Measurements from ENCODE around the gene BDH1. TPM values are rescaled to one million over a fixed set of nuclear protein-coding genes. Genes with fewer than 3 reads are reported as not detected.

Gene BDH1
- total and polyA plus RNA-seq, 2 of the 13 experiments (the other 11 are each of a cell fraction or from before 2014, with no cell fraction given): 21.2 to 71.9 TPM

- no peak for TF ChIP-seq MED8 (CRISPR knock-in tag; IDR thresholded peaks at IDR 0.05; ENCODE audit: insufficient replicate concordance)
- TF ChIP-seq ZSCAN22 (CRISPR knock-in tag; IDR thresholded peaks at IDR 0.05): no peak
- TF ChIP-seq ZSCAN21 (CRISPR knock-in tag; IDR thresholded peaks at IDR 0.05; ENCODE audit: borderline replicate concordance): no peak
- TF ChIP-seq PLSCR1 (CRISPR knock-in tag; IDR thresholded peaks at IDR 0.05; ENCODE audit: borderline replicate concordance): no peak
- no peak for TF ChIP-seq ATF2 (CRISPR knock-in tag; IDR thresholded peaks at IDR 0.05)
- peak; percentile 33; the same call in 1 of the 2 replicates for TF ChIP-seq CREM (IDR thresholded peaks at IDR 0.05)
- TF ChIP-seq CREM (CRISPR knock-in tag; IDR thresholded peaks at IDR 0.05): no peak
- TF ChIP-seq TBP (CRISPR knock-in tag; IDR thresholded peaks at IDR 0.05): no peak
- TF ChIP-seq POGK (CRISPR knock-in tag; conservative IDR thresholded peaks at IDR 0.05): 0 out of 2 replicates have a peak, but pooled peaks have one; percentile 18
- no peak for TF ChIP-seq TFDP2 (CRISPR knock-in tag; IDR thresholded peaks at IDR 0.05)
- no peak for TF ChIP-seq THAP9 (CRISPR knock-in tag; IDR thresholded peaks at IDR 0.05; ENCODE audit: borderline replicate concordance)
- peak; percentile 82; the same call in 1 of the 2 replicates for TF ChIP-seq NR2F2 (IDR thresholded peaks at IDR 0.05; ENCODE audit: borderline replicate concordance, low read depth)
- TF ChIP-seq MAFK (conservative IDR thresholded peaks at IDR 0.05 in 1 of 2, IDR thresholded peaks at IDR 0.05 in 1 of 2; ENCODE audit: low read length in 2 of 2): peak; percentile 39 to 59
These were observed 6.9 kb upstream of the BDH1 start (continued) for GRCh38 chr3:197562398-197563251.
